MG63 (cell line): ENCODE data around the gene LCLAT1. TPM values are rescaled to one million over a fixed set of nuclear protein-coding genes. Genes with fewer than 3 reads are reported as not detected.

Experiments
- DNase-seq: peaks from one replicate; pipeline ENCODE4 v3.0.0-alpha.2; 2020
- H3K27me3 ChIP-seq: fragments of 250-450 bp; sonication (Bioruptor Pico); 2 replicates; pipeline ENCODE4 v1.5.1; 2020; ENCODE audit warnings: mild to moderate bottlenecking, moderate library complexity
- H3K36me3 ChIP-seq: fragments of 250-450 bp; sonication (Bioruptor Pico); 2 replicates; pipeline ENCODE4 v1.5.1; 2020; ENCODE audit warnings: mild to moderate bottlenecking, moderate library complexity
- H3K4me3 ChIP-seq: fragments of 250-450 bp; sonication (Bioruptor Pico); 2 replicates; pipeline ENCODE4 v1.5.1; 2020; ENCODE audit warnings: mild to moderate bottlenecking, moderate library complexity
- H3K9me3 ChIP-seq: fragments of 250-450 bp; sonication (Bioruptor Pico); 2 replicates; pipeline ENCODE4 v1.5.1; 2020; ENCODE audit warnings: mild to moderate bottlenecking, moderate library complexity
- total RNA-seq: library from RNA; depleted of rRNA; stranded (reverse); fragments of >200 nt; shearing (Covaris generic); gene quantifications from 2 replicates; pipeline ENCODE4 v1.2.3, GENCODE V29; 2014; ENCODE audit warnings: low replicate concordance; rRNA removed

The LCLAT1 gene
- total RNA-seq, 1 experiment from 2014 or later: 12.0 TPM

DNA sequence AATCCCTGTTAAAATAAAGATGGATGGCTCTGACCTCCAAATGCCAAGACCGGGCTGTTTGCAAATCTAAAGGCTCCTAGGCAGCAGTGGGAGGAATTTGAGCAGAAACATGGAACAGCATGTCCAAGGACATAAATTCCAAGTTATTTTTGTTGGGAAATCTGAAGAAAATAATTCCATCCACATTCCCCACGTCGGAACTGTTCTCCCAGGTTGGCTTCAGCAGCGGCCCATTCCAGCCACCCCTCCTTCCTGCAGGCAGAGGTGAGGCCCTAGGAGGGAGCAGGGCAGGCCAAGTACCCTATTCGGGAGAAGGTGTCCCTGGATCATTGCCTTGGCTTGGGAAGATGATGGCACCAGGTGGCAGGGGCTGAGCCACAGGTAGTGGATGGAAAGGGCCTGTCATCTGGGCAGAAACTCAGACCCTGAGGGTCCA is 243.1 kb downstream of the LCLAT1 start:
- Histone ChIP-seq H3K9me3 (no peaks in the 10 kb centered on the region), H3K4me3 (no peak overlapping the region), H3K27me3 (no peaks in the 10 kb centered on the region), H3K36me3 (no peaks in the 10 kb centered on the region)
- no peak for DNase-seq

DNA sequence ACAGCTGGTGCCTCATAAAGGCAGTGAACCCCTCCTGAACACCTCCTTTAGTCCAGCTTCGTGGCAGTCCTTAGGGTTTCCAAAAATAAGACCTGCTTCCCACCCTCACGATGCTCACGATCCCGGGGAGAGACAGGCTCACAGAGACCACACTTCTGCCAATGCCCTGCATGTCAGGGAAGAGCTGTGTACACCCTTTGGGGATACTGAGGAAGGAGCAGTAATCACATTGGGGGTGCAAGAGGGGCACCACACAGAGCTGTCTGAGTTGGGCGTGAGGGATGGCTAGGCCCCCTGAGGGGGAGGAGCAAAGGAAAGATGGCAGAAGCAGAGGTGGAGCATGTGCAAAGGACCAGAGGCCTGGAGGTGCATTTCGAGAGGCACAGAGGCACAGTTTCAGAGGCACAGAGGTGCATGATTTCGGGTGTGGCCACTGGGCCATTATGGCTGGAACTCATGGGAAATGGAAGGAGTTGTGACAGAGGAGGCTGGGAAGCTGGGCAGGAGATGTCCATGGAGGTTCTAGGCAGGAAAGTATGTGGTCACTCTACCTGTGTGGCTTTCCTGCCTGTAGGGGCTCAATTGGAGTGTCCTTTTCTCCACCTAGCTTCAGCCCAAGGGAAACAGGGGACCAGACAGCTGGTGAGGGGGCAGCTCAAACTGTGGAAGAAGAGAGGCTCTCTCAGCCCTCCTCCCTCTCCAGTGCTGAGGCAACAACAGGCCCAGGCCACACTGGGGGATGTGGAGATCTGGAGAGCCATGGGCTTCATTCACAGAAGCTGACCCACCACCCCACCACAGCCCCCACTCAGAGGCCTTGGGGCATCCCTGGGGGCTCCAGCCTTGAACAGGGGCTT is 244.3 kb downstream of the LCLAT1 start:
- Histone ChIP-seq H3K9me3 (no peaks in the 10 kb centered on the region), H3K36me3 (no peaks in the 10 kb centered on the region), H3K4me3 (no peak overlapping the region), H3K27me3 (no peaks in the 10 kb centered on the region)
- no peak for DNase-seq

DNA sequence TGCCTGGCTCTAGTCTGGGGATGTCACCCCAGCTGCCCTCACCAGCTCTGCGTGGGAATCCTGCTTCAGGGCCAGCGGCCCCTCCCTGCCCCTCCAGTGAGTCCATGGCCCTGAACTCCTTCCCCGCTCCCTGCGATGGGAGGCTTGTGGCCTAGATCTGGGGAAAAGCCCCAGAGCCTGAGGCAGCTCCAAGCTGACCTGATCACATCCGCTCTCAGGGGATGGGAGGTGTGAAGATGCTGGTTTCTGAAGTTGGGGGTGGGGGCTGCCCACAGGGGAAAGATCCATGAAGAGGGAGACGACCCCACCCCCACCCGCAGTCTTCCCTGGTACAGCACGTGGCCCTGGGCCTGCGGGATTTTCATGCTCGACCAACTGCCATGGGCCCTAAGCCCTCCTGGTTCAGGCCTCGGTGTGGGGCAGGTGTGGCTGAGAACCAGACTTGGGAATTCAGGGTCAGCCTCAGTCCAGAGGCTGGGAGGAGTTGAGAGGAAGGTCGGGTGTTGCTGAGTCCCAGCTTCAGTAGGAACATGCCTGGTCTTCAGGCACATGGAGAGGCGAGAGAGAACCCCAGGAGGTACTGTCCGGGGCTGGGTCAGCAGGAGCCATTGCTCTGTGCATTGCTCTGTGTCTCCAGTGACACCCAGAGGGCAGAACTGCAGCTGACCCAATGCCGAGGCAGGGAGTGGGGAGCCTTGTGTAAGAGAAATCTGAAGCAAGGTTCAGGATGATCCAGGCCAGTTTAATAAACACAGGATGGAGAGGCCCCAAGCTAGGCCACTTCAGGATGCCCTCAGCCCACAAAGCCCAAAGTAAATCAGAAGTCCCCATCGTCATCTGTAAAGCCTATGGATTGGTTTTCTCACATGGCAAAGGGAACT is 245.1 kb downstream of the LCLAT1 start:
- Histone ChIP-seq H3K27me3 (no peaks in the 10 kb centered on the region), H3K4me3 (no peak overlapping the region), H3K36me3 (no peaks in the 10 kb centered on the region), H3K9me3 (no peaks in the 10 kb centered on the region)
- DNase-seq: peak; percentile 7

DNA sequence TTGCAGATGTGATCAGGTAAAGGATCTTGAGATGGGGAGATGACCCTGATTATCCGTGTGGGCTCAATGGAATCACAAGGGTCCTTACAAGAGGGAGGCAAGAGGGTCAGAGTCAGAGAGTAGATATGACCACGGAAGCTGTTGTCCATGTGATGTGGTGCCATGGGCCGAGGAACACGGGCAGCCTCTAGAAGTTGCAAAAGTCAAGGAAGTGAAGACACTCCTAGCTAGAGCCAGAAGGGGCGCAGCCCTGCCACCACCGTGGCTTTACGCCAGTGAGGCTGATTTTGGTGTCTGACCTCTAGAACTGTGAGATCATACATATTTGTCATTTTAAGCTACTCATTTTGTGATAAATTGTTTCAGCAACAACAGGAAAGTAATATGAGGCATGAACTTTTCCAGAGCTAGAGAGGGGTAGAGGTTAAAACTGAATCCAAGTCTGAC is 245.8 kb downstream of the LCLAT1 start:
- Histone ChIP-seq H3K9me3 (no peaks in the 10 kb centered on the region), H3K4me3 (no peak overlapping the region), H3K27me3 (no peaks in the 10 kb centered on the region), H3K36me3 (no peaks in the 10 kb centered on the region)
- no peak for DNase-seq

Other genes with a start within 250 kb of the LCLAT1 start
- gene LBH, start 215.7 kb upstream of the LCLAT1 start, total RNA-seq: 21.5 and 60.0 TPM in 2 replicates